ENCODE measurements around the gene DGKQ. TPM values are rescaled to one million over a fixed set of nuclear protein-coding genes. Genes with fewer than 3 reads are reported as not detected.

DGKQ gene
- total RNA-seq, 2 experiments from 2014 or later, result 20.5 to 21.3 TPM

DNA sequence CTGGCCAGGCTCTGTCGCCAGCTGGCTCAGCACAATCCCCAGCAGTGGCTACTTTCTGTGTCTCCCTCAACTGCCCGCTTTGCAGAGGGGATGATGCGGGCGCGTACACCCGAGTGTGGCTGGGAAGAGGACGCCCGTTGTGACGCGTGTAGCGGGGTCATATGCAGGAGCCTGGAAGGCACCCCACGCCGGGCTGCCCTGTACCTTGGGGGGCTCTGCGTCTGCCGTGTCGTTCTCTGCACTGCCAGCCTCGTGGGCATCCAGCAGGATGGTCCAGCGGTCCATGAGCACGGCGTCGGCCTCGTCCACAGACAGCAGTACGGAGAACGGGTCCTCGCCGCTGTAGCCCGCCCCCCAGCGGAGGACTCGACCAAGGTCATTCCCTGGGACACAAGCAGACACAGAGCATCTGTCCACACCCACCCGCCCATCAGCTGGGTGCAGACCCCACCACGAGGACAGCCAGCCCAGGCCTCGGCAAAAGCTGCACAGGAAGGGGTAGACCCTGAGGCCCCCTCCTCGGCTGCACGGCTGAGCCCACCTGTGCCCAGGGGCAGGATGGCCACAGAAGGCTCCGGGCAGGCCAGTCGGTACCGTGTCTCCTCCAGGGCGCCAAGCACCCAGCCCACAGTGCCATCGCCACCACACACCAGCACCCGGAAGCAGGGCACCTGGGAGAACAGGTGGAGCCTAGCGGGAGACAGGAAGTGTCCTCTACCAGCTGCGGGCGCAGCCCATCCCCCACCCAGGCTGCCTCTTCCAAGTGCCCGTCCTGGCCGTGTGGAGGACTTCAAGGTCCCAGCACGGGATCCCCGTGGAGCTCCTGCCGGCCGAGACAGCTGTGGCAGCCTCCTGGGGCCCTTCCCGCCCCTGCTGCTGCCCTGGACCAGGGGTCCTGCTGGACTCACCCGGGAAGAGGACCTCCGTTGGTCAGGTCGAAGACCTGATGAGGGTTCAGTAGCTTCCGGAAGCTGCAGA lies 10.8 kb downstream of the DGKQ start:
- CTCF ChIA-PET, result interaction anchor here (0.6 kb wide), 1 partner anchor 746 kb away, joined by 3 read pairs; no protein-coding TSS in a partner anchor
- H3K9me3 Mint-ChIP-seq, result no peaks in the 10 kb centered on the region
- no peak overlapping the region for H3K4me3 Mint-ChIP-seq
- H3K27me3 Mint-ChIP-seq, result no peaks in the 10 kb centered on the region
- H3K27ac Mint-ChIP-seq, result no peak overlapping the region
- H3K36me3 Mint-ChIP-seq (ENCODE audit: low read depth), result peaks cover 2% of the 10 kb centered on the region
- POLR2A ChIA-PET, result no interaction called here
- DNase-seq, result no peak
- no peaks in the 10 kb centered on the region for H3K4me1 Mint-ChIP-seq

DNA sequence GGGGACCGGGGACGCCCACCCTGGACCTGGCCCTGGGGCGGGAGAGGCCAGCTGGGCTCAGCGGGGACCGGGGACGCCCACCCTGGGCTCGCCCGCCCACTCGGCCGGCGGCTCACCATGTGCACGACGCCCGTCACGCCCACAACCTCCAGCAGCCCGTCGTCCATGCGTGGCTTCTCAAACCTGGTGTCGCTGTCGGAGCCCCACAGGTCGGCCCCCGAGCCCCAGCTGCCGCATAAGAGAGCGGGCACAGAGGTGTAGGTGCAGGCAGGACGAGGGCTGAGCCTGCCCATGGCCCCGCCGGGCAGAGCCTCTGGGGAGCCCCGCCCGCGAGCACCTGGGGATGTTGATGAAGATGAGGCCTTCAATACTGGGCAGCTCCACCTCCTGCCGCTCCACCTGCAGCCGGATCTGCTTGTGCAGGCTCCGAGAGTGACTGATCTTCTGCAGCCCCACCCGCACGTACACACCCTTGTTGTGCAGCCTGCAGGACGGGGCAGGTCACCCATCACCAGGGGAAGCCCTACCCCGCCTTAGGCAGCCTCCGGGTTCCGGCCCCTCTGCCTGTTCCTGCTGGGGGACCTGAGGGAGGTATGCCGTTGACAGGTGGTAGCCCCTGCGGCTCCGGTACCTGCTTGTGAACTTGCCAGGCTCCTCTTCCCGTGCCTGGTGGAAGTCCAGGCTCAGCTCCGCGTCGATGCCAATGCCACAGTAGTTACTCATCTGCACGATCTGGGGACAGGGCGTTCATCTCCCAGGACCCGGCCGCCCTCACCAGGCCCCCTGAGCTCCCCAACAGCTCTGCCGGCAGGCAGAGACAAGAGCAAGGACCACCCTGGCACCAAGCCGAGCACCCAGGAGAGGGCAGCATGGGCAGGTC lies 11.8 kb downstream of the DGKQ start:
- Mint-ChIP-seq H3K27me3 (no peaks in the 10 kb centered on the region), H3K4me1 (no peaks in the 10 kb centered on the region), H3K27ac (no peak overlapping the region), H3K9me3 (no peaks in the 10 kb centered on the region), H3K4me3 (no peak overlapping the region), H3K36me3 (ENCODE audit: low read depth) (peaks cover 2% of the 10 kb centered on the region)
- CTCF ChIA-PET, result no interaction called here
- POLR2A ChIA-PET, result no interaction called here
- DNase-seq, result no peak

DNA sequence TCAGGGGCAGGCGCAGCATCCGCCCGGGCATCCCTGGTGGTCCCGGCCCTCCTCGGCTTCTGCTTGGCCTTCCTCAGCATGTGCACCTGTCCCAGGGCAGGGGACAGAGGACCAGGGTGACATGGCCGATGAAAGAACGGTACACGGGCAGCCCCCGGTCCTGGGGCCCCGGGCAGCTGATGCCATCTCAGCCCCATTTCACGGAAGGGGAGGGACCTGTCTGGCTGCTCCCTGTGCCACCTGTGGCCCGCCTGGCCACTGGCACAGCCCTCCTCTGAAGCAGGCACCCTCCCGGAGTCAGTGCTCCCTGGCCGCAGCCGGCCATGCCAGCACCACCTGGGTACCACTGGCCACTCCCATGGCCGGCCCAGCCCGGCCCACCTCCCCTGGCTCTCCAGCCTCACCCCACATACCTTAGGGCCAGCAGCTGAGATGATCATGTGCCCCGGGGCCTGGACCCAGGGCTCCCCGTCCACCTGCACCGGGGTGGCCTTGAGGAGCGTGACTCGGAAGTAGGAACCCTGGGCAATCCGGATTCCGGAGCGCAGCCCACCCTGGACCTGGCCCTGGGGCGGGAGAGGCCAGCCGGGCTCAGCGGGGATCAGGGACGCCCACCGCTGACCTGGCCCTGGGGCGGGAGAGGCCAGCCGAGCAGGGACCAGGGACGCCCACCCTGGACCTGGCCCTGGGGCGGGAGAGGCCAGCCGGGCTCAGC lies 12.6 kb downstream of the DGKQ start:
- ChIA-PET POLR2A (no interaction called here), CTCF (no interaction called here)
- H3K4me1 Mint-ChIP-seq, result no peaks in the 10 kb centered on the region
- no peaks in the 10 kb centered on the region for H3K27me3 Mint-ChIP-seq
- H3K4me3 Mint-ChIP-seq, result no peak overlapping the region
- DNase-seq, result no peak
- peaks cover 2% of the 10 kb centered on the region for H3K36me3 Mint-ChIP-seq (ENCODE audit: low read depth)
- no peaks in the 10 kb centered on the region for H3K9me3 Mint-ChIP-seq
- H3K27ac Mint-ChIP-seq, result no peak overlapping the region

DNA sequence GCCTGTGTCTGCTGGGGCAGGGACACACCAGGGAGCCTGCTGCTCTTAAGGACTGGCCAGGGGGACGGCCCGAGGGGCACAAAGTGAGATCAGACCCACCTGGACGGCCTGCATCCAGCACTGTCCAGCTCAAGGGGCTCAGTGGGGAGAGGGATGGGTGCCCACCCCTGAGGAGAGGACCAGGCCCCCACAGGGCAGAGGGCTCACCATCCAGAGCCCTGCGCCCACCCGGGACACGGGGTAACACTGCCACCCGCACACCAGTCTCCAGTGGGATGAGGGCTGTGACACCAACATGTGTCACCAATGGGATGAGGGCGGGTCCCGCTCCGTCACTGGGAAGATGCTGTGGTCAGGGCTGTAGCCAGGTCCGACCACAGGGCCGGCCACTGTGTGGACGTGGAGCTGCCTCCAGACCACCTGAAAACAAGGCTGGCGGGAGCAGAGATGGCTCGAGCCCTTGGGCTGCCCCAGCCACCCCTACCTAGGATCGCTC lies 13.2 kb downstream of the DGKQ start:
- Mint-ChIP-seq H3K27ac (no peak overlapping the region), H3K27me3 (no peaks in the 10 kb centered on the region), H3K36me3 (ENCODE audit: low read depth) (peaks cover 2% of the 10 kb centered on the region), H3K4me3 (no peak overlapping the region), H3K9me3 (no peaks in the 10 kb centered on the region), H3K4me1 (no peaks in the 10 kb centered on the region)
- CTCF ChIA-PET, result no interaction called here
- DNase-seq, result no peak
- POLR2A ChIA-PET, result no interaction called here

DNA sequence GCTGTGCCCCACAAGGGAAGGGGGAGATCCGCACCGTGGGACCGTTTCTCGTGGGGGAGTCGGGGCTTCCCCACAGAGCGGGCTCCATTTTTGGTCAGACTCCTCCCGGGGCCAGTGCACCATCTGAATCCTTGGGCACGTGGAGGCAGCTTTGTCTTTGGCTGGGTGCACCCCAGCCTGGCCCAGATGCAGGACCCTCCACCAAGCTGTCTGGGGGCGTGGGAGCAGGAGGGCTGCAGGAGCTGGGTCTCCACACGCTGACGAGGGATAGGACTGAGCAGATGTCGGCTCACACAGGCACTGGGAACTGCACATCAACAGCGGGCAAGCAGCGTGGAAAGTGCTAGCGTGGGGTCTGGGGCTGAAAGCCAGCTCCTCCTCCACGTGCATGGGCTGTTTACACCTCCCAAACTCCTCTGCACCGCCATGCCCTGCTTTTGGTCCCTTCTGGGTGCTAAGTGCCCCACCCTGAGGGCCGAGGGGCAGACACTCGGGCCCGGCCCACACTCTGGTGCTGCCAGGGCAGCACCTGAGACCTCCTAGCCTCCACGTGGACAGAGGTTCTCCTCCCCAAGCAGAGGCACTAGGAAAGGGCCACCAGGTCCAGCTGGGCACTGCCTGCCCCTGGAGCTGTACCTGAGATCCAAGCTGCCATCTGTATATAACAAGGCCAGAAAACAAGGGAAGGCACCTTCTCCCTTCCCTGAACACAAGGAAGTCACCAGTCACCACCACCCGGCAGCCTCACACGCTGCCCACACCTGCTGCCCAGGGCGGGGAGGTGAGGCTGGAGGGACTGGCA lies 13.8 kb downstream of the DGKQ start:
- no peak for DNase-seq
- no peak overlapping the region for H3K27ac Mint-ChIP-seq
- H3K36me3 Mint-ChIP-seq (ENCODE audit: low read depth), result peaks cover 4% of the 10 kb centered on the region
- ChIA-PET CTCF (no interaction called here), POLR2A (no interaction called here)
- no peaks in the 10 kb centered on the region for H3K9me3 Mint-ChIP-seq
- H3K4me1 Mint-ChIP-seq, result no peaks in the 10 kb centered on the region
- no peak overlapping the region for H3K4me3 Mint-ChIP-seq
- H3K27me3 Mint-ChIP-seq, result no peaks in the 10 kb centered on the region

DNA sequence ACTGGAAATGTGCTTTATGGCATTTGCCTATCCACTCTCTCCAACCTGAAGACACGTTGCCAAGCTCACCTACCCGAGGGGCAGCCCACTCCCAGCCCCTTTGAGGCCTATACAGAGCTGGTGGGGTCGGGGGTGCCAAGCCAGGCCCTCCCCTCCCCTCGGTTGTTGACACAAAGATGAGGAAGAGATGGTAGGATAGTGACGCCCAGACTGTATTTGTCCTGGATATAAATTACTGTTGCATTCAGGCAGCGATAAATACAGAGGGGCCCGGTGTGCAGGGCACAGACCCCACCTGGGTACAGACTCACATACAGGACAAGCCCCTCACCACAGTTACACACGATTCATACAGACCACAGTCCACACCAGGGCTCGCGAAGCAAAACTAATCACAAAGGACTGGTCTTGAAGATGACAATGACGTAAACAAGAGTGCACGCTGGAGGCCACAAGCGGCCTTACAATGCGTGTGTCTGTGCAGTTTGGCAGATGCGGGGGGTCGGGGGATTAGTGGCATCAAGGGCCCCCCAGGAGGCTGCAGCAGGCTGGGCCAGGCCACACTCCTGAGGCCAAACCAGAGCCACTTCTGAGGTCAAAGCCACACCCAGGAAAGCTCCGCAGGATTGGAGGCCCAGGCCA lies 14.6 kb downstream of the DGKQ start:
- no peak for DNase-seq
- Mint-ChIP-seq H3K27ac (no peak overlapping the region), H3K36me3 (ENCODE audit: low read depth) (peaks cover 4% of the 10 kb centered on the region), H3K9me3 (no peaks in the 10 kb centered on the region), H3K4me3 (no peak overlapping the region), H3K27me3 (no peaks in the 10 kb centered on the region), H3K4me1 (no peaks in the 10 kb centered on the region)
- POLR2A ChIA-PET, result no interaction called here
- CTCF ChIA-PET, result no interaction called here

DNA sequence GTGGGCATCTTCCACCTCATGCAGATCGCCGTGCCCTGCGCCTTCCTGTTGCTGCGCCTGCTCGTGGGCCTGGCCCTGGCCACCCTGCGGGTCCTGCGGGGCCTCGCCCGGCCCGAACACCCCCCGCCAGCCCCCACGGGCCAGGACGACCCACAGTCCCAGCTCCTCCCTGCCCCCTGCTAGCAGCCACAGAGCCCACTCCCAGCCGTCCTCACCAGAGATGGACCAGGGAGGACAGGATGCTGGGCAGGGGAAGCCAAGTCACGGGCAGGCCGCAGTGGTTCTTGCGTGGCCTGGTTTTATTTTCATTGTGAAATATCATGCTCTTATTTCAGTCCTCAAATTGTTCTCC lies 15.1 kb downstream of the DGKQ start:
- POLR2A ChIA-PET, result no interaction called here

DNA sequence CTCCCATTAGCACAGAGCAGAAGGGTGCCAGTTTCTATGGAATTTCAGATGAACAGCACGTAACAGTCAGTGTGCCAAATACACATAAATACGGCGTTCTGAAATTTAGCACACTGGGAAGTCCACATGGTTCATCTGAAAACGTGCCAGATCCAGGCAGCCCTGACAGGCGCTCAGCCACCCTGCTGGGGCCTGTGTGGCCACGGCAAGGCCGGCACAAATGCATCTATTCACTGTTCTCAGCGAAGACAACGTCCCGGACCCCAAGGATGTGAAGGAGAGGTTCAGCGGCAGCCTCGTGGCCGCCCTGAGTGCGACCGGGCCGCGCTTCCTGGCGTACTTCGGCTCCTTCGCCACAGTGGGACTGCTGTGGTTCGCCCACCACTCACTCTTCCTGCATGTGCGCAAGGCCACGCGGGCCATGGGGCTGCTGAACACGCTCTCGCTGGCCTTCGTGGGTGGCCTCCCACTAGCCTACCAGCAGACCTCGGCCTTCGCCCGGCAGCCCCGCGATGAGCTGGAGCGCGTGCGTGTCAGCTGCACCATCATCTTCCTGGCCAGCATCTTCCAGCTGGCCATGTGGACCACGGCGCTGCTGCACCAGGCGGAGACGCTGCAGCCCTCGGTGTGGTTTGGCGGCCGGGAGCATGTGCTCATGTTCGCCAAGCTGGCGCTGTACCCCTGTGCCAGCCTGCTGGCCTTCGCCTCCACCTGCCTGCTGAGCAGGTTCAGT lies 15.6 kb downstream of the DGKQ start:
- POLR2A ChIA-PET, result no interaction called here
- Mint-ChIP-seq H3K27me3 (no peaks in the 10 kb centered on the region), H3K4me3 (no peak overlapping the region)

More for the DNA sequence above, 15.1 kb downstream of the DGKQ start:
- no peak overlapping the region for H3K4me3 Mint-ChIP-seq
- H3K4me1 Mint-ChIP-seq, result no peaks in the 10 kb centered on the region
- H3K27ac Mint-ChIP-seq, result no peak overlapping the region
- DNase-seq, result no peak
- H3K27me3 Mint-ChIP-seq, result no peaks in the 10 kb centered on the region
- CTCF ChIA-PET, result no interaction called here
- no peaks in the 10 kb centered on the region for H3K9me3 Mint-ChIP-seq
- peaks cover 4% of the 10 kb centered on the region for H3K36me3 Mint-ChIP-seq (ENCODE audit: low read depth)

DNA sequence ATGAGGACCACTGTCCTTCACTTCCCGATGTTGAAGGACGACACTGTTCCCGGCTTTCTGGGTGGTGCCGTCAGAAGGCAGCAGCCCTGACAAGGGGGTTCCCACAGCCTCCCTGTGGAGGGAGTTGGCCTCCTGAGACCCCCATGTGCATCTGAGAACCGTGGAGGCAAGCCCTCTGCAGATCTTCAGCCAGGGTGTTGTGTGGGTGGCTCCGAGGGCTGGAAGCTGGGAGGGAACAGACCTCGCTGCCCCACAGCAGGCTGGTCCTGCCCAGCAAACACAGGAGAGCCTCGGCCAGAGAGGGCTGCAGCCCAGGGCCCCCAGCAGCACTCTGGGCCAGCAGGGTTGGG lies 16.2 kb downstream of the DGKQ start:
- Mint-ChIP-seq H3K27me3 (no peaks in the 10 kb centered on the region), H3K4me1 (no peaks in the 10 kb centered on the region), H3K36me3 (ENCODE audit: low read depth) (peaks cover 4% of the 10 kb centered on the region), H3K9me3 (no peaks in the 10 kb centered on the region), H3K27ac (no peak overlapping the region), H3K4me3 (no peak overlapping the region)
- POLR2A ChIA-PET, result no interaction called here
- no peak for DNase-seq
- CTCF ChIA-PET, result no interaction called here

More for the DNA sequence above, 15.6 kb downstream of the DGKQ start:
- CTCF ChIA-PET, result no interaction called here
- no peaks in the 10 kb centered on the region for H3K9me3 Mint-ChIP-seq
- no peak for DNase-seq
- no peaks in the 10 kb centered on the region for H3K4me1 Mint-ChIP-seq
- H3K27ac Mint-ChIP-seq, result no peak overlapping the region
- peaks cover 4% of the 10 kb centered on the region for H3K36me3 Mint-ChIP-seq (ENCODE audit: low read depth)

DNA sequence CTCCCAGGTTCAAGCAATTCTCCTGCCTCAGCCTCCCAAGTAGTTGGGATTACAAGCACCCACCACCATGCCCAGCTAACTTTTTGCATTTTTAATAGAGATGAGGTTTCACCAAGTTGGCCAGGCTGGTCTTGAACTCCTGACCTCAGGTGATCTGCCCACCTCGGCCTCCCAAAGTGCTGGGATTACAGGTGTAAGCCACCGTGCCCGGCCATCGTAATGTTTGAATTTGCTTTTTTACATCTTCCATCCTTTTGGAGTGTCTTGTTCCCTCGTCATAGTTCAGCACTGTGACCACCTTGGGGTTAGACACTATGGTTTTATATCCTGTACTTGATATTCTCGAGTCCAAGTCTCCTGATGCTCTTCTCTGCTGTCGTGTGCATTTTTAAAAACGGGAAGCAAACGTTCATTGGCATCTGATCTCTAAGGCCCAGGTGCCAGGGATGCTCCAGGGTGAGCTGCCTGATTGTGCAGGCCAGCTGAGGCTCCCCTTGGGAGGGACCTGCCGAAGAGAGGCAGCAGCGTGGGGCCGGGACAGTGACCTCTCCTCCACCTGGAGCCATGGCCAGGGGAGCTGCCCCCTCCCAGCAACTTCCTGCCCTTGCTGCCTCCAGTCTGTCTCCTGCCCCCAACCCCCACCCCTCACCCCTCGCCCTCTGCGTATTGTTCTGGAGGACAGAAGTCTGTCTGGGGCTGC lies 16.7 kb downstream of the DGKQ start:
- Mint-ChIP-seq H3K27me3 (no peaks in the 10 kb centered on the region), H3K4me1 (no peaks in the 10 kb centered on the region), H3K9me3 (no peaks in the 10 kb centered on the region), H3K36me3 (ENCODE audit: low read depth) (peaks cover 4% of the 10 kb centered on the region), H3K27ac (no peak overlapping the region), H3K4me3 (no peak overlapping the region)
- ChIA-PET CTCF (no interaction called here), POLR2A (no interaction called here)
- no peak for DNase-seq

DNA sequence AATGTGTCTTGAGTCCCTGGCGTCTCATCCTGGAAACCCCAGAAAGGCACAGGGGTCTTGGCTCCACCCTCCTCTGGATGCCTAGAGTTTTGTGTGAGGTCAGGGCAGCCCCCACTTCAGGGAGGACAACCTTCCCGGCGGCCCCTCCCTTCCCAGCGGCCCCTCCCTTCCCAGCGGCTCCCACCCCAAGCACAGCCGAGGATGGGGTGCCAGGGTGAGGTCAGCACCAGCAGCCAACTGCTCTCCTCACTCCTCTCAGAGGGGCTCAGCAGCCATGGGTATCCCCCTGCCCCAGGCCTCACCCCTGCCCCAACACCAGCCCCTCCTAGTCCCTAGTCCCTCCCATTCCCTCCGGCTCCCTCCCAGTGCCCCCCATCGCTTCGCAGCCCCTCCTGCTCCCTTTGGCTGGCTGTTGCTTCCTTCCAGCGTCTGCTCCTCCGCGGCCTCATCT lies 17.4 kb downstream of the DGKQ start:
- Mint-ChIP-seq H3K27ac (no peak overlapping the region), H3K4me1 (no peaks in the 10 kb centered on the region), H3K9me3 (no peaks in the 10 kb centered on the region), H3K27me3 (no peaks in the 10 kb centered on the region), H3K4me3 (no peak overlapping the region), H3K36me3 (ENCODE audit: low read depth) (peaks cover 4% of the 10 kb centered on the region)
- ChIA-PET CTCF (no interaction called here), POLR2A (no interaction called here)
- DNase-seq, result no peak

Measured in activated CD4-positive, alpha-beta T cell treated with anti-CD3 and anti-CD28 coated beads, Interleukin-2, amount 10 ng/mL, durations not matched to agents 7 days and 5 days (primary cell).